IgD-negative memory B cell (primary cell): ENCODE measurements around the gene TMEM171. TPM values are rescaled to one million over a fixed set of nuclear protein-coding genes. Genes with fewer than 3 reads are reported as not detected.

Source experiments
- H3K27ac Mint-ChIP-seq, 3 donors: one replicate each; pipeline ENCODE4 v1.8.0; 2020 to 2022; ENCODE audit warnings: mild to moderate bottlenecking in 3 of 3, mixed read lengths in 3 of 3, moderate library complexity in 1 of 3
- H3K27me3 Mint-ChIP-seq: one replicate; pipeline ENCODE4 v1.8.0; 2021; ENCODE audit warnings: mixed read lengths
- H3K36me3 Mint-ChIP-seq: one replicate; pipeline ENCODE4 v1.8.0; 2020; ENCODE audit warnings: mild to moderate bottlenecking, mixed read lengths
- H3K4me1 Mint-ChIP-seq, 3 donors: one replicate each; pipeline ENCODE4 v1.8.0; 2020 to 2022; ENCODE audit warnings: mixed read lengths in 3 of 3, mild to moderate bottlenecking in 1 of 3
- H3K4me3 Mint-ChIP-seq, 4 donors: one replicate each; pipeline ENCODE4 v1.8.0; 2020 to 2022; ENCODE audit warnings: mild to moderate bottlenecking in 4 of 4, mixed read lengths in 4 of 4, moderate library complexity in 3 of 4
- H3K9me3 Mint-ChIP-seq, 3 donors: one replicate each; pipeline ENCODE4 v1.8.0; 2020 to 2021; ENCODE audit warnings: mixed read lengths in 3 of 3, mild to moderate bottlenecking in 1 of 3
- polyA plus RNA-seq: library from polyadenylated mRNA; unstranded; fragments of 300-500 nt; fragmentation: Illumina TruSeq; gene quantifications from one replicate; pipeline ENCODE4 v1.2.3, GENCODE V29; 2021

The TMEM171 gene
- polyA plus RNA-seq, 1 donor from 2014 or later: not detected

DNA sequence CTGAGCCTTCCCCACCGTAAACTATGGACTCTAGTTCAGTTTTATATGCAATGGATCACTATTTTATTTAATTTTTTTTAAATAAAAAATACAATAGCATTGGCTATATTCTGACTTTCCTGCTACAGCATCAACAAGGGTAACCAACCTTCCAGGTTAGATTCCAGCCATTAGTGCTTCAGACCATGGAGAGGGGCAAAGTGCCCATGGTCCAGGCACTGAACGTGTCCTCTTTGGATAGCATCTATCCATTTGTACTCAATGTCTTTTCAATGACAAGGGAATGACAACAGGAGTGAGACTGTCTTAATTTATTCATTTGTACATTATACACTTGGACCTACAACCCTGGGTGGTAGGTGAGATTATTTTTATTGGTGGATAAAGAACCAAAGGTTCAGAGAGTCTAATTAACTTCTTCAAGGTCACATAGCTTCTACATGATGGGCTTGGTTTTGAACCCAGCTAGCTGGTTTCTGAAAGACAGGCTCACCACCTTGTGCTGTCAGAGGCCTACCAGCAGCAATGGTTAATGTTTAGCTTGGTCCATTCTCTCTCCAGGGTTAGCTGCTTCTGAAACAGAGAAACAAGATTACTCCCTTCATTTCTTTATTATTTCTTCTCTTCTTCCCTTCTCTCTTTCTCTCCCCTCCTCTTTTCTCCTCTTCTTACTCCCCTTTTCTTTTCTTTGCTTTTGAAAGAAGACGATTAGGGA lies 11.5 kb downstream of the TMEM171 start:
- Mint-ChIP-seq H3K27me3 (peaks cover 14% of the 10 kb centered on the region), H3K36me3 (no peaks in the 10 kb centered on the region), H3K9me3 (peaks cover 0 to 3% (median 0%) of the 10 kb centered on the region in 3 donors), H3K4me1 (peaks cover 0 to 1% (median 0%) of the 10 kb centered on the region in 3 donors), H3K4me3 (no peak overlapping the region), H3K27ac (no peak overlapping the region)

DNA sequence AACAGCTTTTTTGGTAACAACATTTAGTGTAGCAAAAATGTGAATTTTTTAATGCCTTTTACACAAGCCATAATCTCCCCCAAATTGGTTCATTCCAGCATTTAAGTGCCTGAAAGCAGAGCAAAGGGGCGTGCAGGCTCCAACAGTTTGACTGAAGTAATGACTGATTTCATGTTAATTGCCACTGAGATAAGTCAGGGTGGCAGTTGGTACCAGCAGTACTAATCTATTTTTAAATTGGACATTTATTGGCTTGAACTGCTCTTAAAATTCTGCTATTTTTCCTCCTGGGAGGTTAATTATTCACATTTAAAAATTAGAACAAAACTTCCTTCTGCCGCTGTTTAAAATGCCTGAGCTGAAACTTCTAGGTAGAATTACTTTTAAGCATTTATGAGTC lies 12.4 kb downstream of the TMEM171 start:
- peaks cover 0 to 3% (median 0%) of the 10 kb centered on the region in 3 donors for H3K9me3 Mint-ChIP-seq
- no peak overlapping the region for H3K27ac Mint-ChIP-seq
- peaks cover 0 to 1% (median 0%) of the 10 kb centered on the region in 3 donors for H3K4me1 Mint-ChIP-seq
- no peaks in the 10 kb centered on the region for H3K36me3 Mint-ChIP-seq
- H3K27me3 Mint-ChIP-seq: peaks cover 17% of the 10 kb centered on the region
- no peak overlapping the region for H3K4me3 Mint-ChIP-seq

DNA sequence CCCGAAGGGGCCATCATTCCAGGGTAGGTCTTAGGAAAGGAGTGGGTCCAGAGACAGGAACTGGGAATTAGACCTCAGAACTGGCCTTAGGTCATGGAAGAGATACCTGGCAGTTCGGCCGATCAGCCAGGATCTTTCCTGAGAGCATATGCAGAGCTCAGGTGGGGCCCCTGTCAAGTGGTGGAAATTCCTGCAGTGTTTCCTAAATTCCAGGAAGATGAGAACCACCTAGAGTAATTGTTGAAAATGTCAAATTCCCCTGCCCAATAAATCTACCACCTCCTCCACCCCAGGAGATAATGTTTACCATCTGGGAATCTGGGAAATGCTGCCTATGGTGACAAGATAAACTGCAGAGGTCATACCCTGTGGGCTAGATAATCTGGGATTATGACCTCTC lies 14.6 kb downstream of the TMEM171 start:
- peaks cover 0 to 3% (median 0%) of the 10 kb centered on the region in 3 donors for H3K9me3 Mint-ChIP-seq
- no peak overlapping the region for H3K4me3 Mint-ChIP-seq
- no peak overlapping the region for H3K27ac Mint-ChIP-seq
- peaks cover 18% of the 10 kb centered on the region for H3K27me3 Mint-ChIP-seq
- no peaks in the 10 kb centered on the region for H3K36me3 Mint-ChIP-seq
- H3K4me1 Mint-ChIP-seq: peaks cover 0 to 1% (median 0%) of the 10 kb centered on the region in 3 donors

- no peak overlapping the region for H3K4me3 Mint-ChIP-seq
- H3K27me3 Mint-ChIP-seq: peaks cover 18% of the 10 kb centered on the region
- H3K27ac Mint-ChIP-seq: no peak overlapping the region
- no peaks in the 10 kb centered on the region for H3K36me3 Mint-ChIP-seq
- peaks cover 0 to 3% (median 0%) of the 10 kb centered on the region in 3 donors for H3K9me3 Mint-ChIP-seq
- peaks cover 0 to 1% (median 0%) of the 10 kb centered on the region in 3 donors for H3K4me1 Mint-ChIP-seq
Observed at GRCh38 chr5:73135429-73136054, 15.2 kb downstream of the TMEM171 start.

DNA sequence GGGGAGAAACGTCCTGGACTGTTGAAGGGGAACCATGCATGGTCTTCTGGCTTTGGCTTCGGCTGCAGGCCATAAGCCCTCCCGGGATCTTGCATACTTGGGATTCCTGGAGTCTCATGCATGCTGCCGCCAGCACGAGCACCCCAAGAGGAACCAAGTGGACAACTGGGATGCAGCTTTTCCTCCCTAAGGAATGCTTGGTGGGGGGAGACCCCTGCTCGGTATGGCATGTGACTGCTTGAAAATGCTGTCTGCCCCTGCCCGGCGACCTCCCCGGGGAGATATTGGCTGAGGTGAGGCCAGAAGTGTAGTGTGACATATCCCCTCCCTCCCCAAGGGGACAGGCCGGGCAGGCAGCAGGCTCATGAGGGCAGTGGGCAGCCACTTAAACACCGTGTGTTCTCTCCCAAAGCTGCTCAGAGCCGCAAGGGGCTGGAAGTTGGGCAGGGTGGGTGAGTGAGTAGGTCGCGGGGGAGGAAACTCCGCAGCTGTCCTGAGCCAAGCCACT lies 15.7 kb downstream of the TMEM171 start:
- Mint-ChIP-seq H3K4me1 (peaks cover 0 to 1% (median 0%) of the 10 kb centered on the region in 3 donors), H3K27me3 (peaks cover 18% of the 10 kb centered on the region), H3K36me3 (no peaks in the 10 kb centered on the region)

GRCh38 chr5:73137563-73138530 lies 17.5 kb downstream of the TMEM171 start:
- H3K27ac Mint-ChIP-seq: no peak overlapping the region
- no peaks in the 10 kb centered on the region for H3K36me3 Mint-ChIP-seq
- peak overlapping the region in 1 of 4 donors; percentile 44 for H3K4me3 Mint-ChIP-seq
- H3K9me3 Mint-ChIP-seq: peaks cover 0 to 3% (median 0%) of the 10 kb centered on the region in 3 donors
- peaks cover 0 to 1% (median 0%) of the 10 kb centered on the region in 3 donors for H3K4me1 Mint-ChIP-seq
- H3K27me3 Mint-ChIP-seq: peaks cover 23% of the 10 kb centered on the region

More for the DNA sequence above, 15.7 kb downstream of the TMEM171 start:
- Mint-ChIP-seq H3K9me3 (peaks cover 0 to 3% (median 0%) of the 10 kb centered on the region in 3 donors), H3K4me3 (no peak overlapping the region), H3K27ac (no peak overlapping the region)

DNA sequence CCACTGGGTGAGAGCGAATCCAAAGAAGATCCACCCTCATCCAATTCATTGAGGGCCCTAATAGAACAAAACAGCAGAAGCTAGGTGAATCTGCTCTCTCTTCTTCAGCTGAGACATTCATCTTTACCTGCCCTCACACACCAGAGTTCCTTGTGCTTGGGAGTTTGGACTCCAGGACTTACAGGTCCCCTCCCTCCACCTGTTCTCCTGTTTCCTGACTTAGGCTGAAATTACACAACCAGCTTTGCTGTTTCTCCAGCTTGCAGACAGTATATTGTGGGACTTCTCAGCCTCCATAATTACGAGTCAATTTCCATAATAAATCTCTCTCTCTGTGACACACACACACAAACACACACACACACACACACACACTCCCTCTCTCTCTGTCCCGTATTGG lies 19.1 kb downstream of the TMEM171 start:
- H3K4me3 Mint-ChIP-seq: no peak overlapping the region

DNA sequence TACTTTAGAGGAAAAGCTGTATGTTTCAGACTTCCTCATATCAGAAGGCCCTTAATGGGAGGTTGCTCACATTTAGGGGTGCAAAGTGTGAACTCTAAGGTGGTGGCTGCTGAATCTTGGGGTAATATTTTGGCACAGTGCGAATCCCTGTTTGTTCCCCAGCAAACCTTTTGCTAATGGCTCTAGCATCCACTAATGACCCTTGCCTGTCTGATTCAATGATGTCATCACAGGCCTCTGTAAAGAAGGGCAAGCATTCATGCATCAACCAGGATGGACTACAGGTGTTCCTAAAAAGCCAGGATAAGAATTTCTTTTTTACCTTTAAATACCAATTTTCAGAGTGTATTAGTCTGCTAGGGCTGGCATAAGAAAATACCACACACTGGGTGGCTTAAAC lies 20.4 kb downstream of the TMEM171 start:
- peaks cover 24% of the 10 kb centered on the region for H3K27me3 Mint-ChIP-seq
- H3K4me1 Mint-ChIP-seq: no peaks in the 10 kb centered on the region
- H3K27ac Mint-ChIP-seq: no peak overlapping the region
- H3K9me3 Mint-ChIP-seq: no peaks in the 10 kb centered on the region
- no peaks in the 10 kb centered on the region for H3K36me3 Mint-ChIP-seq
- H3K4me3 Mint-ChIP-seq: no peak overlapping the region

More for the DNA sequence above, 19.1 kb downstream of the TMEM171 start:
- Mint-ChIP-seq H3K4me1 (peaks cover 0 to 1% (median 0%) of the 10 kb centered on the region in 3 donors), H3K36me3 (no peaks in the 10 kb centered on the region), H3K9me3 (peaks cover 0 to 3% (median 0%) of the 10 kb centered on the region in 3 donors), H3K27me3 (peaks cover 26% of the 10 kb centered on the region), H3K27ac (no peak overlapping the region)

GRCh38 chr5:73142035-73142434 lies 21.7 kb downstream of the TMEM171 start:
- no peak overlapping the region for H3K27ac Mint-ChIP-seq
- no peaks in the 10 kb centered on the region for H3K36me3 Mint-ChIP-seq
- H3K4me3 Mint-ChIP-seq: no peak overlapping the region
- H3K9me3 Mint-ChIP-seq: no peaks in the 10 kb centered on the region
- no peaks in the 10 kb centered on the region for H3K4me1 Mint-ChIP-seq
- peaks cover 27% of the 10 kb centered on the region for H3K27me3 Mint-ChIP-seq

DNA sequence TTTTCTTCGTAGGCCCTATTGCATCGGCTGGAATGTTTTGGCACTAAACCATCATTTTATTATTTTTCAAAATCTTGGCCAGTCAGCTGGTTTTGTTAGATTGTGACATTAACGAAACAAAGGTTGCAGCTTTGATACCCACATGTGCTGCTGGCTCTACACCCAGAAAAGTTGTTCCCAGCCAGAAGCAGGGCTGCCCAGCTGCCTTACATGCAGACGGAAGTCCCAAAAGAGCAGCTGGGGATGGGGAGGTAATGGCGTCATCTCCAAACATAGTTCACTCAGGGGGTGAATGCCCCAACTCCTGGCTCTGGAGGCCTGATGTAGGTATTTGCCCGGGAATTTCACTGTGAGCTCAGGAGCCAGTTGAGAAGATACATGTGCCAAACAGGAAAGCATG lies 23.3 kb downstream of the TMEM171 start:
- Mint-ChIP-seq H3K9me3 (no peaks in the 10 kb centered on the region), H3K4me3 (no peak overlapping the region), H3K27ac (no peak overlapping the region), H3K27me3 (peaks cover 19% of the 10 kb centered on the region), H3K36me3 (no peaks in the 10 kb centered on the region), H3K4me1 (no peaks in the 10 kb centered on the region)

- Mint-ChIP-seq H3K36me3 (no peaks in the 10 kb centered on the region), H3K27me3 (peaks cover 19% of the 10 kb centered on the region), H3K4me1 (peaks cover 0 to 7% (median 3%) of the 10 kb centered on the region in 3 donors), H3K4me3 (no peak overlapping the region), H3K27ac (no peak overlapping the region), H3K9me3 (no peaks in the 10 kb centered on the region)
Observed at GRCh38 chr5:73149540-73149939, 29.2 kb downstream of the TMEM171 start.

- Mint-ChIP-seq H3K27ac (no peak overlapping the region), H3K4me1 (peaks cover 0 to 7% (median 3%) of the 10 kb centered on the region in 3 donors), H3K27me3 (peaks cover 19% of the 10 kb centered on the region), H3K9me3 (no peaks in the 10 kb centered on the region), H3K4me3 (no peak overlapping the region), H3K36me3 (no peaks in the 10 kb centered on the region)
Observed at GRCh38 chr5:73150876-73151275, 30.5 kb downstream of the TMEM171 start.

DNA sequence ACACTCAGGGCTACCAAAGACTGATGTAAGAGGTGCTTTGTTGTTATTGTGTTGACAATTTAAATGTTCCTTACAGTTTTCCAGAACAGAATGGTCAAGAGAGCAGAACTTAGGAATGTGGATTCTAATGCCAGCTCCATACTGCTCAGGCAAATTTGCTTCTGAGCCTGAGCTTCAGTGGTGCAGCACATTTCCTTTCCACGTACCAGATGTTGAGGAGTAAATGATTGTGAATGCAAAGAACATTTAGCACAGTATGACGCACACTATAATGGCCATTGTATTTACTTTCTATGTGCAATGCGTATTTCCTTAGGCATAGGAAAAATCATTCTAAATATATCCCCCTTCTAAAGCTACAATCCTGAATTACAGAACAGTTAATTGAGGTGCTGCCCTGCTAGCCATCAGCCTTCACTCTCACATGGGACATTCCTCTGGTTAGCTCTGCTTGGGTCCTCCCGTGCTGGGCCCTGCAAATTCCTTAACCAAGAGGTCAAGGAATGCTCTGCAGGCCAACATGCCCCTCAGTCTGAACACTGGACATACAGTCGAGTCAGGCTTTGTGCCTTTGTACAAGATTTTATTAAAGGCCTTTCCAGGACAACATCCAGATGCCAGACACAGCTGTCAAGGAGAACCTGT lies 31.5 kb downstream of the TMEM171 start:
- Mint-ChIP-seq H3K27ac (peak overlapping the region in 1 of 3 donors; percentile 76), H3K4me1 (peaks cover 0 to 7% (median 3%) of the 10 kb centered on the region in 3 donors), H3K4me3 (no peak overlapping the region), H3K27me3 (peaks cover 15% of the 10 kb centered on the region), H3K9me3 (no peaks in the 10 kb centered on the region), H3K36me3 (no peaks in the 10 kb centered on the region)
